Lower leg skin (tissue), 3 donors: ENCODE measurements around the gene DTHD1.

ENCODE experiments used
- POLR2A ChIP-seq, 2 donors: fragments of 450-650 bp; IDR thresholded peaks; one replicate each; pipeline ENCODE4 v1.6.1; 2016 to 2017; ENCODE audit warnings: antibody characterized with exemption in 2 of 2, mild to moderate bottlenecking in 1 of 2, moderate library complexity in 1 of 2
- TF ChIP-seq, protein P1 (sequence below), 3 donors: fragments of 450-650 bp; IDR thresholded peaks; one replicate each; pipeline ENCODE4 v1.5.1; 2016; ENCODE audit warnings: antibody characterized with exemption in 3 of 3, mild to moderate bottlenecking in 3 of 3, moderate library complexity in 2 of 3

DNA sequence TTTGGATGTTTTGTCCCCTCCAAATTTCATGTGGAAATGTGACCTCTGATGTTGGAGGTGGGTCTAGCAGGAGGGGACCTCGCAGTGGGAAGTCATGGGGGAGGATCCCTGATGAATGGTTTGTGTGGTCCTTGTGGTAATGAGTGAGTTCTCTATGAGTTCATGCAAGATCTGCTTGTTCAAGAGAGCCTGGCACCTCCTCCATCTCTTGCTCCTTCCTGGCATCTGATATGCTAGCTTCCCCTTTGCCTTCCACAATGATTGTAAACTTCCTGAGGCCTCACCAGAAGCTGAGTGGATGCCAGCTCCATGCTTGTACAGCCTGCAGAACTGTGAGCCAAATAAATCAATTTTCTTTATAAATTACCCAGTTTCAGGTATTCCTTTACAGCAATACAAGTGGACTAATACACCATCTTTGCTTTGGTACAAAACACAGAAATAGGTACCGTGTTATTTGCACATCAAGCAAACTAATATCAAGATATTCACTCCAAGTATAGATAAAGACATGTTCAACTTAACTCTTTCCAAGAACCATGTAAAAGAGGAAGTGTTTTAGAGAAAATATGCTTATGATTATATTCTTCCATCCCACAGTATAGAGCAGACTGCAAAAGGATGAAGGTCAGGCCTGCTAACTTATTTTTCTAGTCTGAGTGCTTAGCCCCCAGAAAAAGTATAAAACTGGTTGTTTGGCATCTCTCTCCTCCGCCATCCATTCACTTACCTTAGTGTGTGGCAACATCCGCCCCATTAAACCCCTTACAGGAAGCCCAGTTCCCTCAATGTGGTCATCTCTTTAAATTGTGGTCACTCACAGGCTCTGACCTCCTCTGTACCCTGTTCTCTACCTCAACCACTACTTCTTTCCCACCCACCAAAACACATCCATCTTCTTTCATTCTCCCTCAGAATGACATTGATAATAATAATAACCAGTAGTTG, 43.8 kb upstream of the DTHD1 start:
- TF ChIP-seq, protein P1, sequence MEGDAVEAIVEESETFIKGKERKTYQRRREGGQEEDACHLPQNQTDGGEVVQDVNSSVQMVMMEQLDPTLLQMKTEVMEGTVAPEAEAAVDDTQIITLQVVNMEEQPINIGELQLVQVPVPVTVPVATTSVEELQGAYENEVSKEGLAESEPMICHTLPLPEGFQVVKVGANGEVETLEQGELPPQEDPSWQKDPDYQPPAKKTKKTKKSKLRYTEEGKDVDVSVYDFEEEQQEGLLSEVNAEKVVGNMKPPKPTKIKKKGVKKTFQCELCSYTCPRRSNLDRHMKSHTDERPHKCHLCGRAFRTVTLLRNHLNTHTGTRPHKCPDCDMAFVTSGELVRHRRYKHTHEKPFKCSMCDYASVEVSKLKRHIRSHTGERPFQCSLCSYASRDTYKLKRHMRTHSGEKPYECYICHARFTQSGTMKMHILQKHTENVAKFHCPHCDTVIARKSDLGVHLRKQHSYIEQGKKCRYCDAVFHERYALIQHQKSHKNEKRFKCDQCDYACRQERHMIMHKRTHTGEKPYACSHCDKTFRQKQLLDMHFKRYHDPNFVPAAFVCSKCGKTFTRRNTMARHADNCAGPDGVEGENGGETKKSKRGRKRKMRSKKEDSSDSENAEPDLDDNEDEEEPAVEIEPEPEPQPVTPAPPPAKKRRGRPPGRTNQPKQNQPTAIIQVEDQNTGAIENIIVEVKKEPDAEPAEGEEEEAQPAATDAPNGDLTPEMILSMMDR (IDR thresholded peaks at IDR 0.05) = no peak
- no peak for TF ChIP-seq POLR2A (IDR thresholded peaks at IDR 0.05)
